ENCODE results near the gene ZNF784. TPM values are rescaled to one million over a fixed set of nuclear protein-coding genes. Genes with fewer than 3 reads are reported as not detected.
"Not testable (repeated sequence)": the region's sequence is repeated elsewhere in the genome, so short reads cannot be mapped to it uniquely, and the experiment has no call there.

Gene ZNF784
- total RNA-seq, 1 experiment from 2014 or later, result 10.2 TPM

DNA sequence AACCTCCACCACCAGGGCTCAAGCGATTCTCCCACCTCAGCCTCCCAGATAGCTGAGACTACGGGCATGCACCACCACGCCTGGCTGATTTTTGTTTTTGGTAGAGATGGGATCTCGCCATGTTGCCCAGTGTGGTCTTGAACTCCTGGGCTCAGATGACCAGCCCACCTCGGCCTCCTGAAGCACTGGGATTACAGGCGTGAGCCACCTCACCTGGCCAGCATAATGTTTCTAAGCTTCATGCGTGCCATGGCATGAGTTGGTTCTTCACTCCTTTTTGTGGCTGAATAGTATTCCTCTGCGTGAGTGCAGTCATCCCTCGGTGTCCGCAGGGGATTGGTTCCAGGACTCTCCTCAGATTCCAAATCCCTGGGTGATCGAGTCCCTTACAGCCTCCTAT, 39.5 kb downstream of the ZNF784 start:
- no peaks in the 10 kb centered on the region for H3K9me3 Mint-ChIP-seq (ENCODE audit: unreplicated experiment)
- no peaks in the 10 kb centered on the region for H3K27me3 Mint-ChIP-seq (ENCODE audit: insufficient read depth, unreplicated experiment)
- Histone ChIP-seq H3K9me3 (no peaks in the 10 kb centered on the region), H3K27me3 (replicated peaks; ENCODE audit: control insufficient read depth, insufficient read depth, low read length) (no peaks in the 10 kb centered on the region), H3K4me1 (peaks cover 20% of the 10 kb centered on the region), H3K4me3 (ENCODE audit: low read depth, low read length) (no peak overlapping the region), H3K36me3 (ENCODE audit: control insufficient read depth, insufficient read depth, low read length) (no peaks in the 10 kb centered on the region)
- ChIA-PET CTCF (interaction anchor here (0.6 to 1.0 kb wide), 2 partner anchors 53 to 55 kb away, joined by 3 read pairs; no protein-coding TSS in a partner anchor), POLR2A (interaction anchor here (0.6 kb wide), 1 partner anchor 1952 kb away, joined by 3 read pairs; no protein-coding TSS in a partner anchor)
- H3K4me1 Mint-ChIP-seq (ENCODE audit: low read depth, unreplicated experiment), result peaks cover 28% of the 10 kb centered on the region
- intact Hi-C loops (cut with micrococcal nuclease; ENCODE audit: unreplicated experiment), result no loop called here
- TF ChIP-seq, protein P1, sequence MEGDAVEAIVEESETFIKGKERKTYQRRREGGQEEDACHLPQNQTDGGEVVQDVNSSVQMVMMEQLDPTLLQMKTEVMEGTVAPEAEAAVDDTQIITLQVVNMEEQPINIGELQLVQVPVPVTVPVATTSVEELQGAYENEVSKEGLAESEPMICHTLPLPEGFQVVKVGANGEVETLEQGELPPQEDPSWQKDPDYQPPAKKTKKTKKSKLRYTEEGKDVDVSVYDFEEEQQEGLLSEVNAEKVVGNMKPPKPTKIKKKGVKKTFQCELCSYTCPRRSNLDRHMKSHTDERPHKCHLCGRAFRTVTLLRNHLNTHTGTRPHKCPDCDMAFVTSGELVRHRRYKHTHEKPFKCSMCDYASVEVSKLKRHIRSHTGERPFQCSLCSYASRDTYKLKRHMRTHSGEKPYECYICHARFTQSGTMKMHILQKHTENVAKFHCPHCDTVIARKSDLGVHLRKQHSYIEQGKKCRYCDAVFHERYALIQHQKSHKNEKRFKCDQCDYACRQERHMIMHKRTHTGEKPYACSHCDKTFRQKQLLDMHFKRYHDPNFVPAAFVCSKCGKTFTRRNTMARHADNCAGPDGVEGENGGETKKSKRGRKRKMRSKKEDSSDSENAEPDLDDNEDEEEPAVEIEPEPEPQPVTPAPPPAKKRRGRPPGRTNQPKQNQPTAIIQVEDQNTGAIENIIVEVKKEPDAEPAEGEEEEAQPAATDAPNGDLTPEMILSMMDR (IDR thresholded peaks at IDR 0.05; ENCODE audit: insufficient read depth in 1 of 2, low read depth in 1 of 2, low read length in 1 of 2, severe bottlenecking in 1 of 2, unreplicated experiment in 1 of 2), result no peak
- BruUV-seq (replicated peaks), result no TSS peak
- peak overlapping the region; percentile 40 for H3K27ac Mint-ChIP-seq (ENCODE audit: unreplicated experiment)
- peaks cover 37% of the 10 kb centered on the region for H3K36me3 Mint-ChIP-seq (ENCODE audit: insufficient read depth, unreplicated experiment)
- H3K4me3 Mint-ChIP-seq (ENCODE audit: unreplicated experiment), result peak overlapping the region; percentile 75
- no peak for DNase-seq

DNA sequence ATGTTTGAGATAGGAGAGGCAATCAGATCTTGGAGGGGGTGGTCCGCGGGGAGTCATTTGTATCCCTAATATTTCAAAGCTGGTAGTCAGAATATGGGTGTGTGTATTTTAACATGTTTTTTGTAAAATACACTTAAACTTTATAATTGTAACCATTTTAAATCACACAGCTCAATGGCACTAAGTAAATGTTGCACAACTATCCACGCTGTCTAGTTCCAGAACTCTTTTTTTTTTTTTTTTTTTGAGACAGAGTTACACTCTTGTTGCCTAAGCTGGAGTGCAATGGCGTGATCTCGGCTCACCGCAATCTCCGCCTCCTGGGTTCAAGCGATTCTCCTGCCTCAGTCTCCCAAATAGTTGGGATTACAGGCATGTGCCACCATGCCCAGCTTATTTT, 40.5 kb downstream of the ZNF784 start:
- H3K9me3 Mint-ChIP-seq (ENCODE audit: unreplicated experiment); H3K27ac Mint-ChIP-seq (ENCODE audit: unreplicated experiment); H3K4me3 ChIP-seq (ENCODE audit: low read depth, low read length); BruUV-seq (replicated peaks); H3K27me3 Mint-ChIP-seq (ENCODE audit: insufficient read depth, unreplicated experiment); intact Hi-C loops (cut with micrococcal nuclease; ENCODE audit: unreplicated experiment); H3K36me3 ChIP-seq (ENCODE audit: control insufficient read depth, insufficient read depth, low read length); H3K9me3 ChIP-seq; DNase-seq; H3K27me3 ChIP-seq (replicated peaks; ENCODE audit: control insufficient read depth, insufficient read depth, low read length); H3K4me3 Mint-ChIP-seq (ENCODE audit: unreplicated experiment): not testable (repeated sequence)
- ChIA-PET POLR2A (interaction anchor here (0.6 to 1.6 kb wide), 3 partner anchors 15 to 22 kb away, joined by 3 to 10 read pairs (median 6); partner anchors contain the start of gene FIZ1), CTCF (interaction anchor here (0.6 to 1.1 kb wide), 3 partner anchors 22 to 909 kb away, joined by 3 to 5 read pairs (median 3); no protein-coding TSS in a partner anchor)
- Mint-ChIP-seq H3K36me3 (ENCODE audit: insufficient read depth, unreplicated experiment) (peaks cover 38% of the 10 kb centered on the region), H3K4me1 (ENCODE audit: low read depth, unreplicated experiment) (peaks cover 27% of the 10 kb centered on the region)
- H3K4me1 ChIP-seq, result peaks cover 23% of the 10 kb centered on the region

DNA sequence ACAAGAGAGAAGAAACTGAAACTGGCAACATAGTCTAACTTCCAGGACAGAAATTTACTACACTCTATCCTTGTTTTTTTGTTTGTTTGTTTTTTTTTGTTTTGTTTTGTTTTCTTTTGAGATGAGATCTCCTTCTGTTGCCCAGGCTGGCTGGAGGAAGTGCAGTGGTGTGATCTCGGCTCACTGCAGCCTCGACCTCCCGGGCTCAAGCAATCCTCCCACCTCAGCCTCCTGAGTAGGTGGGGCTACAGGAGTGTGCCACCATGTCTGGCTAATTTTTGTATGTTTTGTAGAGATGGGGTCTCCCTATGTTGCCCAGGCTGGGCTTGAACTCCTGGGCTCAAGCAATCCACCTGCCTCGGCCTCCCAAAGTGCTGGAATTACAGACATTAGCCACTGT, 42.1 kb downstream of the ZNF784 start:
- DNase-seq; H3K9me3 Mint-ChIP-seq (ENCODE audit: unreplicated experiment); BruUV-seq (replicated peaks); H3K4me3 ChIP-seq (ENCODE audit: low read depth, low read length); H3K27me3 Mint-ChIP-seq (ENCODE audit: insufficient read depth, unreplicated experiment); H3K27me3 ChIP-seq (replicated peaks; ENCODE audit: control insufficient read depth, insufficient read depth, low read length); H3K36me3 ChIP-seq (ENCODE audit: control insufficient read depth, insufficient read depth, low read length); H3K9me3 ChIP-seq: not testable (repeated sequence)
- ChIA-PET POLR2A (interaction anchor here (0.6 to 2.0 kb wide), 4 partner anchors 17 to 106 kb away, joined by 5 to 27 read pairs (median 8); partner anchors contain the start of genes FIZ1, U2AF2 and ZNF628), CTCF (interaction anchor here (0.6 to 3.1 kb wide), 10 partner anchors 17 to 97 kb away, joined by 3 to 16 read pairs (median 6); partner anchors contain the start of genes FIZ1, NAT14, ZNF524 and ZNF865)
- intact Hi-C loops (cut with micrococcal nuclease; ENCODE audit: unreplicated experiment), result loop anchor here (1.0 kb wide), 1 partner anchor 17 kb away; the partner anchor contains the start of gene FIZ1
- Mint-ChIP-seq H3K4me1 (ENCODE audit: low read depth, unreplicated experiment) (peaks cover 27% of the 10 kb centered on the region), H3K4me3 (ENCODE audit: unreplicated experiment) (peak overlapping the region; percentile 85), H3K27ac (ENCODE audit: unreplicated experiment) (peak overlapping the region; percentile 46), H3K36me3 (ENCODE audit: insufficient read depth, unreplicated experiment) (peaks cover 36% of the 10 kb centered on the region)
- peaks cover 23% of the 10 kb centered on the region for H3K4me1 ChIP-seq

DNA sequence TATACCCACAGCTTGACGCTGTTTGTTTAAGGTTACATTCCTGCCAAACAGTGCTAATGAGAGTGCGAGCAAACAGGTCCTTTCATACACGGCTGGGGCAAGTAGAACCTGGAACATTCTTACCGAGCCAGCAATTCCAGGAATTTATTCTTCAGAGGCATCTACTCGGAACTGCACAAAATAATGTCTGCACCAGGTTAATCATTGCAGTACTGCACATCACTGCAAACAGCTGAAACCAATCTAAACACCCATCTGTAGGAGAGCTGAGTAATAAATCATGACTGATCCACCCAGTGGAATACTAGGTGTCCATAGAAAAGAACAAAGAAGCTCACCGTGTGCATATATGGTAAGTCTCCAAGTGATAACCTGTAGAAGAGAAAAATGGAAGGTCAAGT, 42.5 kb downstream of the ZNF784 start:
- Histone ChIP-seq H3K27me3 (replicated peaks; ENCODE audit: control insufficient read depth, insufficient read depth, low read length) (no peaks in the 10 kb centered on the region), H3K9me3 (no peaks in the 10 kb centered on the region), H3K4me1 (peaks cover 22% of the 10 kb centered on the region), H3K36me3 (ENCODE audit: control insufficient read depth, insufficient read depth, low read length) (no peaks in the 10 kb centered on the region; the same call in 1 of the 2 replicates), H3K4me3 (ENCODE audit: low read depth, low read length) (peak overlapping the region; percentile 68)
- DNase-seq, result peak; percentile 84 to 86
- POLR2A ChIA-PET, result interaction anchor here (0.6 to 2.0 kb wide), 7 partner anchors 17 to 242 kb away, joined by 3 to 27 read pairs (median 6); partner anchors contain the start of genes FIZ1, KMT5C, U2AF2 and ZNF628
- CTCF ChIA-PET, result interaction anchor here (0.6 to 3.1 kb wide), 13 partner anchors 9 to 441 kb away, joined by 3 to 16 read pairs (median 6); partner anchors contain the start of genes FIZ1, NAT14, ZNF524 and ZNF865
- BruUV-seq (replicated peaks), result no TSS peak
- TF ChIP-seq, protein P1 (IDR thresholded peaks at IDR 0.05; ENCODE audit: insufficient read depth in 1 of 2, low read depth in 1 of 2, low read length in 1 of 2, severe bottlenecking in 1 of 2, unreplicated experiment in 1 of 2), result no peak
- no peaks in the 10 kb centered on the region for H3K9me3 Mint-ChIP-seq (ENCODE audit: unreplicated experiment)
- H3K27ac Mint-ChIP-seq (ENCODE audit: unreplicated experiment), result peak overlapping the region; percentile 46
- peak overlapping the region; percentile 85 for H3K4me3 Mint-ChIP-seq (ENCODE audit: unreplicated experiment)
- H3K4me1 Mint-ChIP-seq (ENCODE audit: low read depth, unreplicated experiment), result peaks cover 27% of the 10 kb centered on the region
- H3K36me3 Mint-ChIP-seq (ENCODE audit: insufficient read depth, unreplicated experiment), result peaks cover 35% of the 10 kb centered on the region
- intact Hi-C loops (cut with micrococcal nuclease; ENCODE audit: unreplicated experiment), result loop anchor here (1.0 to 2.0 kb wide), 6 partner anchors 17 to 65 kb away; partner anchors contain the start of genes FIZ1, ZNF784 and ZNF865
- no peaks in the 10 kb centered on the region for H3K27me3 Mint-ChIP-seq (ENCODE audit: insufficient read depth, unreplicated experiment)

All from Caco-2 (cell line).